ENCODE measurements around the gene PTPN9. TPM values are rescaled to one million over a fixed set of nuclear protein-coding genes. Genes with fewer than 3 reads are reported as not detected.
"Not testable (repeated sequence)": the region's sequence is repeated elsewhere in the genome, so short reads cannot be mapped to it uniquely, and the experiment has no call there.

The PTPN9 gene
- total RNA-seq, 2 experiments from 2014 or later = 12.3 to 12.9 TPM

GRCh38 chr15:75446151-75446550, 133.0 kb downstream of the PTPN9 start:
- H3K4me1 Mint-ChIP-seq (ENCODE audit: low read depth) = peaks cover 59% of the 10 kb centered on the region
- no peaks in the 10 kb centered on the region for H3K9me3 Mint-ChIP-seq
- ChIA-PET CTCF (interaction anchor here (0.8 to 2.8 kb wide), 5 partner anchors 13 to 78 kb away, joined by 3 to 18 read pairs (median 3); partner anchors contain the start of gene MAN2C1), POLR2A (interaction anchor here (0.6 to 1.9 kb wide), 9 partner anchors 9 to 279 kb away, joined by 3 to 8 read pairs (median 4); no protein-coding TSS in a partner anchor)
- H3K4me3 Mint-ChIP-seq = no peak overlapping the region
- TF ChIP-seq CTCF (IDR thresholded peaks at IDR 0.05) = no peak
- H3K27me3 Mint-ChIP-seq = no peaks in the 10 kb centered on the region
- H3K36me3 Mint-ChIP-seq (ENCODE audit: low read depth) = peaks cover 33% of the 10 kb centered on the region
- ATAC-seq (no peak), DNase-seq (peak; percentile 41)
- peak overlapping the region; percentile 86 for H3K27ac Mint-ChIP-seq
- intact Hi-C loops (cut with micrococcal nuclease) = no loop called here

GRCh38 chr15:75445324-75445723, 133.8 kb downstream of the PTPN9 start:
- ChIA-PET CTCF (interaction anchor here (0.8 to 1.5 kb wide), 4 partner anchors 12 to 77 kb away, joined by 3 to 5 read pairs (median 3); partner anchors contain the start of gene MAN2C1), POLR2A (interaction anchor here (0.9 to 1.9 kb wide), 5 partner anchors 9 to 41 kb away, joined by 4 to 8 read pairs (median 4); no protein-coding TSS in a partner anchor)
- H3K9me3 Mint-ChIP-seq; H3K27ac Mint-ChIP-seq; H3K27me3 Mint-ChIP-seq; intact Hi-C loops (cut with micrococcal nuclease); ATAC-seq; H3K4me3 Mint-ChIP-seq; DNase-seq: not testable (repeated sequence)
- peaks cover 60% of the 10 kb centered on the region for H3K4me1 Mint-ChIP-seq (ENCODE audit: low read depth)
- peaks cover 36% of the 10 kb centered on the region for H3K36me3 Mint-ChIP-seq (ENCODE audit: low read depth)

- ATAC-seq; H3K27me3 Mint-ChIP-seq; DNase-seq; H3K9me3 Mint-ChIP-seq; intact Hi-C loops (cut with micrococcal nuclease); H3K4me3 Mint-ChIP-seq: not testable (repeated sequence)
- ChIA-PET CTCF (interaction anchor here (1.1 kb wide), 1 partner anchor 31 kb away, joined by 3 read pairs; no protein-coding TSS in a partner anchor), POLR2A (interaction anchor here (0.7 to 1.8 kb wide), 5 partner anchors 10 to 135 kb away, joined by 3 to 5 read pairs (median 4); partner anchors contain the start of gene PTPN9)
- Mint-ChIP-seq H3K36me3 (ENCODE audit: low read depth) (peaks cover 41% of the 10 kb centered on the region), H3K27ac (peak overlapping the region; percentile 69), H3K4me1 (ENCODE audit: low read depth) (peaks cover 54% of the 10 kb centered on the region)
Observed at GRCh38 chr15:75443972-75444453, 135.1 kb downstream of the PTPN9 start.

- ChIA-PET POLR2A (interaction anchor here (0.6 kb wide), 1 partner anchor 69 kb away, joined by 3 read pairs; the partner anchor contains the start of gene MAN2C1), CTCF (no interaction called here)
- H3K4me1 Mint-ChIP-seq (ENCODE audit: low read depth) = peaks cover 51% of the 10 kb centered on the region
- DNase-seq (no peak), ATAC-seq (no peak)
- no peaks in the 10 kb centered on the region for H3K9me3 Mint-ChIP-seq
- no peak for TF ChIP-seq CTCF (IDR thresholded peaks at IDR 0.05)
- peaks cover 34% of the 10 kb centered on the region for H3K36me3 Mint-ChIP-seq (ENCODE audit: low read depth)
- intact Hi-C loops (cut with micrococcal nuclease) = no loop called here
- H3K27me3 Mint-ChIP-seq = no peaks in the 10 kb centered on the region
- no peak overlapping the region for H3K4me3 Mint-ChIP-seq
- peak overlapping the region; percentile 76 for H3K27ac Mint-ChIP-seq
Observed at GRCh38 chr15:75437721-75438120, 141.4 kb downstream of the PTPN9 start.

- DNase-seq = no peak
- ChIA-PET POLR2A (interaction anchor here (1.2 kb wide), 1 partner anchor 15 kb away, joined by 4 read pairs; the partner anchor contains the start of gene SIN3A), CTCF (no interaction called here)
- no peak overlapping the region for H3K4me3 Mint-ChIP-seq
- H3K9me3 Mint-ChIP-seq = no peaks in the 10 kb centered on the region
- no peak for TF ChIP-seq CTCF (IDR thresholded peaks at IDR 0.05)
- H3K27me3 Mint-ChIP-seq = no peaks in the 10 kb centered on the region
- H3K4me1 Mint-ChIP-seq (ENCODE audit: low read depth) = peaks cover 54% of the 10 kb centered on the region
- H3K27ac Mint-ChIP-seq = no peak overlapping the region
- ATAC-seq = no peak
- peaks cover 33% of the 10 kb centered on the region for H3K36me3 Mint-ChIP-seq (ENCODE audit: low read depth)
- intact Hi-C loops (cut with micrococcal nuclease) = no loop called here
Observed at GRCh38 chr15:75436881-75437280, 142.2 kb downstream of the PTPN9 start.

GRCh38 chr15:75431682-75432081, 147.4 kb downstream of the PTPN9 start:
- intact Hi-C loops (cut with micrococcal nuclease) = no loop called here
- ChIA-PET POLR2A (interaction anchor here (0.6 to 1.3 kb wide), 4 partner anchors 14 to 288 kb away, joined by 3 to 4 read pairs (median 3); no protein-coding TSS in a partner anchor), CTCF (interaction anchor here (1.1 kb wide), 1 partner anchor 9 kb away, joined by 6 read pairs; no protein-coding TSS in a partner anchor)
- TF ChIP-seq CTCF (IDR thresholded peaks at IDR 0.05) = no peak
- Mint-ChIP-seq H3K36me3 (ENCODE audit: low read depth) (peaks cover 20% of the 10 kb centered on the region), H3K4me3 (no peak overlapping the region), H3K27me3 (no peaks in the 10 kb centered on the region), H3K9me3 (no peaks in the 10 kb centered on the region), H3K27ac (peak overlapping the region; percentile 38), H3K4me1 (ENCODE audit: low read depth) (peaks cover 40% of the 10 kb centered on the region)
- DNase-seq = no peak
- ATAC-seq = no peak

Data from activated CD8-positive, alpha-beta T cell treated with anti-CD3 and anti-CD28 coated beads for 36 hours (primary cell).